Neural cell (in vitro differentiated cells): Measurements from ENCODE around the gene RELCH. TPM values are rescaled to one million over a fixed set of nuclear protein-coding genes. Genes with fewer than 3 reads are reported as not detected.

ENCODE experiments used
- H2AFZ ChIP-seq: fragments of 200-600, 300-800 bp; sonication (generic), shearing (Covaris generic); 2 replicates; pipeline ENCODE4 v1.6.0; 2014; ENCODE audit warnings: low read depth, mild to moderate bottlenecking, antibody characterized with exemption, low read length, moderate library complexity
- H3F3A ChIP-seq: fragments of 200-600 bp; shearing (Covaris generic); 2 replicates; pipeline ENCODE4 v1.6.1; 2016; ENCODE audit warnings: mild to moderate bottlenecking, moderate library complexity, mixed read lengths, antibody characterized with exemption, low read length; ENCODE audit not compliant: insufficient read depth, poor library complexity, severe bottlenecking
- H3K27ac ChIP-seq: fragments of 200-600, 300-800 bp; sonication (generic), shearing (Covaris generic); 2 replicates; pipeline ENCODE4 v1.5.1; 2014; ENCODE audit warnings: mild to moderate bottlenecking, low read length, moderate library complexity
- H3K27me3 ChIP-seq: fragments of 300-800, 200-600 bp; sonication (generic), shearing (Covaris generic); 2 replicates; pipeline ENCODE4 v1.6.0; 2014; ENCODE audit warnings: mild to moderate bottlenecking, low read depth, low read length, moderate library complexity; ENCODE audit not compliant: insufficient read depth
- H3K36me3 ChIP-seq: fragments of 300-800, 200-600 bp; sonication (generic), shearing (Covaris generic); 2 replicates; pipeline ENCODE4 v1.5.1; 2014; ENCODE audit warnings: mild to moderate bottlenecking, antibody characterized with exemption, low read length, moderate library complexity; ENCODE audit not compliant: insufficient read depth
- H3K4me2 ChIP-seq: fragments of 300-800, 200-600 bp; sonication (generic), shearing (Covaris generic); 2 replicates; pipeline ENCODE4 v1.6.0; 2014; ENCODE audit warnings: mild to moderate bottlenecking, low read length
- H3K4me3 ChIP-seq: fragments of 300-800, 200-600 bp; sonication (generic), shearing (Covaris generic); 2 replicates; pipeline ENCODE4 v1.5.1; 2014; ENCODE audit warnings: mild to moderate bottlenecking, low read length, moderate library complexity
- H3K79me2 ChIP-seq: fragments of 200-600 bp; shearing (Covaris generic); replicated peaks from 2 replicates; pipeline ENCODE4 v1.6.0; 2014; ENCODE audit warnings: mild to moderate bottlenecking, low read length, moderate library complexity; ENCODE audit not compliant: insufficient read depth
- H3K9ac ChIP-seq: fragments of 300-800, 200-600 bp; sonication (generic), shearing (Covaris generic); 2 replicates; pipeline ENCODE4 v1.6.1; 2016; ENCODE audit warnings: mild to moderate bottlenecking, low read length, mixed read lengths
- H3K9me2 ChIP-seq: fragments of 200-600 bp; shearing (Covaris generic); 2 replicates; pipeline ENCODE4 v1.6.1; 2016; ENCODE audit warnings: mild to moderate bottlenecking, low read length, mixed read lengths; ENCODE audit not compliant: insufficient read depth
- H3K9me3 ChIP-seq: fragments of 200-600, 300-800 bp; sonication (generic), shearing (Covaris generic); 2 replicates; pipeline ENCODE4 v1.6.1; 2016; ENCODE audit warnings: mild to moderate bottlenecking, mixed run types, low read length, moderate library complexity, mixed read lengths
- H4K20me1 ChIP-seq: fragments of 200-600 bp; shearing (Covaris generic); 2 replicates; pipeline ENCODE4 v1.6.1; 2016; ENCODE audit warnings: mild to moderate bottlenecking, mixed run types; ENCODE audit not compliant: insufficient read depth
- CTCF ChIP-seq: fragments of 450-650 bp; IDR thresholded peaks from 2 replicates; pipeline ENCODE4 v1.5.1; 2014; ENCODE audit warnings: antibody characterized with exemption, mild to moderate bottlenecking, moderate library complexity; ENCODE audit not compliant: poor library complexity, severe bottlenecking
- EP300 ChIP-seq: fragments of 450-650 bp; conservative IDR thresholded peaks from 2 replicates; pipeline ENCODE4 v1.6.1; 2014; ENCODE audit warnings: antibody characterized with exemption, mild to moderate bottlenecking, moderate library complexity; ENCODE audit not compliant: poor library complexity, severe bottlenecking
- EZH2 ChIP-seq: fragments of 200-600, 300-800 bp; shearing (Covaris generic), sonication (generic); IDR thresholded peaks from 2 replicates; pipeline ENCODE4 v1.6.1; 2014; ENCODE audit warnings: antibody characterized with exemption, low read length, borderline replicate concordance, mild to moderate bottlenecking; ENCODE audit not compliant: insufficient read depth, poor library complexity, severe bottlenecking
- MXI1 ChIP-seq: fragments of 450-650 bp; conservative IDR thresholded peaks from 2 replicates; pipeline ENCODE4 v1.6.1; 2014; ENCODE audit warnings: antibody characterized with exemption, mild to moderate bottlenecking; ENCODE audit not compliant: poor library complexity, severe bottlenecking
- POLR2AphosphoS5 ChIP-seq: IDR thresholded peaks from 2 replicates; pipeline ENCODE4 v1.6.1; 2012
- RAD21 ChIP-seq: fragments of 450-650 bp; conservative IDR thresholded peaks from 2 replicates; pipeline ENCODE4 v1.6.1; 2014; ENCODE audit warnings: antibody characterized with exemption, mild to moderate bottlenecking, moderate library complexity
- REST ChIP-seq: IDR thresholded peaks from 2 replicates; pipeline ENCODE4 v1.6.1; 2012; ENCODE audit warnings: borderline replicate concordance
- SMC3 ChIP-seq: fragments of 450-650 bp; conservative IDR thresholded peaks from 2 replicates; pipeline ENCODE4 v1.6.1; 2014; ENCODE audit warnings: antibody characterized with exemption, mild to moderate bottlenecking, moderate library complexity; ENCODE audit not compliant: poor library complexity
- TAF1 ChIP-seq: IDR thresholded peaks from 2 replicates; pipeline ENCODE4 v1.6.1; 2012; ENCODE audit warnings: low read depth
- polyA plus RNA-seq: library from polyadenylated mRNA; depleted of rRNA; stranded (reverse); fragments of >200 nt; gene quantifications from 2 replicates; pipeline ENCODE4 v1.2.3, GENCODE V29; 2014

Gene RELCH
- polyA plus RNA-seq, 1 donor from 2014 or later, result 80.2 TPM

- Histone ChIP-seq H2AFZ (no peak overlapping the region), H3K27me3 (peaks cover 55% of the 10 kb centered on the region), H3F3A (no peaks in the 10 kb centered on the region), H3K36me3 (no peaks in the 10 kb centered on the region), H3K9me2 (no peaks in the 10 kb centered on the region), H3K9me3 (no peaks in the 10 kb centered on the region), H3K9ac (no peak overlapping the region), H3K4me3 (no peak overlapping the region), H3K27ac (no peak overlapping the region), H4K20me1 (no peaks in the 10 kb centered on the region), H3K79me2 (no peaks in the 10 kb centered on the region), H3K4me2 (no peak overlapping the region)
- TF ChIP-seq SMC3 (no peak), EP300 (no peak), EZH2 (no peak), POLR2AphosphoS5 (no peak), CTCF (no peak), REST (no peak), TAF1 (no peak), RAD21 (no peak), MXI1 (no peak)
Observed at GRCh38 chr18:62327977-62328376, 140.9 kb downstream of the RELCH start.

- H3F3A ChIP-seq, result no peaks in the 10 kb centered on the region
Observed at GRCh38 chr18:62328586-62329525, 141.8 kb downstream of the RELCH start.

More at GRCh38 chr18:62328586-62329525, 141.8 kb downstream of the RELCH start:
- Histone ChIP-seq H3K9me3 (no peaks in the 10 kb centered on the region), H3K27ac (no peak overlapping the region), H3K9ac (no peak overlapping the region), H3K36me3 (no peaks in the 10 kb centered on the region), H2AFZ (no peak overlapping the region), H3K79me2 (no peaks in the 10 kb centered on the region), H3K4me2 (no peak overlapping the region), H3K27me3 (peaks cover 46% of the 10 kb centered on the region), H3K9me2 (no peaks in the 10 kb centered on the region), H3K4me3 (no peak overlapping the region), H4K20me1 (no peaks in the 10 kb centered on the region)
- no peak for TF ChIP-seq RAD21
- no peak for TF ChIP-seq SMC3
- no peak for TF ChIP-seq MXI1
- no peak for TF ChIP-seq EP300
- TF ChIP-seq POLR2AphosphoS5, result no peak
- no peak for TF ChIP-seq TAF1
- TF ChIP-seq EZH2, result no peak
- no peak for TF ChIP-seq CTCF
- no peak for TF ChIP-seq REST
